AG04449 (cell line): Measurements from ENCODE around the gene LRRC25.
A peak's percentile ranks its signal among the peaks of the same experiment; 100 is the strongest.

Source experiments
- CTCF ChIA-PET: fragments of 350-600 bp; formaldehyde crosslinking; extraction: SDS; loops from one replicate; lab custom pipeline; 2021; ENCODE audit warnings: antibody characterized with exemption; lab: Yijun Ruan, JAX
- POLR2A ChIA-PET: fragments of 400-600, 350-600 bp; formaldehyde crosslinking; extraction: SDS; loops from one replicate; lab custom pipeline; 2020; ENCODE audit warnings: antibody characterized with exemption, inconsistent platforms; lab: Yijun Ruan, JAX
- DNase-seq: peaks from one replicate; pipeline ENCODE4 v3.0.0-alpha.2; 2010; ENCODE audit warnings: low read depth, low spot score
- H3K4me3 ChIP-seq: 2 replicates; pipeline ENCODE4 v1.5.1; 2011; ENCODE audit warnings: low read depth, mild to moderate bottlenecking, control low read depth, low read length
- TF ChIP-seq, protein P1 (sequence below): IDR thresholded peaks from one replicate; pipeline ENCODE4 v1.5.1; 2011; ENCODE audit warnings: mild to moderate bottlenecking, moderate library complexity, low read length, control low read depth, inconsistent platforms; ENCODE audit not compliant: insufficient read depth; ENCODE audit errors: missing control alignments

LRRC25 gene

DNA sequence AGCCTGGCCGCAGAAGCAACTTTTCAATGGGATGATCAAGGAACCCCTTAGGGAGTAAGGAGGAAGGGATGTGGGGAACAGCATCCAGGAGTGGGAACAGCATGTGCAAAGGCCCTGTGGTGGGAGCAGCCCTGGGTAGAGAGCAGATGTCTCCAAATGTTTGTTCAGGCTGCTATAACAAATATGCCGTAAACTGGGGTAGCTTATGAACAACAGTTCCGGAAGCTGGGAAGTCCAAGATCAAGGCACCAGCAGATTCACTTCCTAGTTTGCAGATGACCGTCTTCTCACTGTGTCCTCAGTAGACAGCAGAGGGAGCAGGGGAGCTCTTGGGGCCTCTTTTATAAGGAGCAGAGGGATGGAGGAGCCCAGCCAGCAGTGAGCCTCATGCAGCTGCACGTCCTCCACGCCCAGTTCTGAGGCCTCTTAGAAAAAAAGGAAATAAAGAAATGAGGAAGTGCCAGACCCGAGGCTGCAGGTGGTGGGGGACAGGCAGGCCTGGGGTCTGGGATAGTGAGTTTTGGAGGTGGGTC lies 4.2 kb upstream of the LRRC25 start:
- no peak overlapping the region for H3K4me3 ChIP-seq
- TF ChIP-seq, protein P1, sequence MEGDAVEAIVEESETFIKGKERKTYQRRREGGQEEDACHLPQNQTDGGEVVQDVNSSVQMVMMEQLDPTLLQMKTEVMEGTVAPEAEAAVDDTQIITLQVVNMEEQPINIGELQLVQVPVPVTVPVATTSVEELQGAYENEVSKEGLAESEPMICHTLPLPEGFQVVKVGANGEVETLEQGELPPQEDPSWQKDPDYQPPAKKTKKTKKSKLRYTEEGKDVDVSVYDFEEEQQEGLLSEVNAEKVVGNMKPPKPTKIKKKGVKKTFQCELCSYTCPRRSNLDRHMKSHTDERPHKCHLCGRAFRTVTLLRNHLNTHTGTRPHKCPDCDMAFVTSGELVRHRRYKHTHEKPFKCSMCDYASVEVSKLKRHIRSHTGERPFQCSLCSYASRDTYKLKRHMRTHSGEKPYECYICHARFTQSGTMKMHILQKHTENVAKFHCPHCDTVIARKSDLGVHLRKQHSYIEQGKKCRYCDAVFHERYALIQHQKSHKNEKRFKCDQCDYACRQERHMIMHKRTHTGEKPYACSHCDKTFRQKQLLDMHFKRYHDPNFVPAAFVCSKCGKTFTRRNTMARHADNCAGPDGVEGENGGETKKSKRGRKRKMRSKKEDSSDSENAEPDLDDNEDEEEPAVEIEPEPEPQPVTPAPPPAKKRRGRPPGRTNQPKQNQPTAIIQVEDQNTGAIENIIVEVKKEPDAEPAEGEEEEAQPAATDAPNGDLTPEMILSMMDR, result peak; percentile 54
- POLR2A ChIA-PET, result interaction anchor here (0.8 kb wide), 1 partner anchor 120 kb away, joined by 4 read pairs; the partner anchor contains the start of gene JUND

DNA sequence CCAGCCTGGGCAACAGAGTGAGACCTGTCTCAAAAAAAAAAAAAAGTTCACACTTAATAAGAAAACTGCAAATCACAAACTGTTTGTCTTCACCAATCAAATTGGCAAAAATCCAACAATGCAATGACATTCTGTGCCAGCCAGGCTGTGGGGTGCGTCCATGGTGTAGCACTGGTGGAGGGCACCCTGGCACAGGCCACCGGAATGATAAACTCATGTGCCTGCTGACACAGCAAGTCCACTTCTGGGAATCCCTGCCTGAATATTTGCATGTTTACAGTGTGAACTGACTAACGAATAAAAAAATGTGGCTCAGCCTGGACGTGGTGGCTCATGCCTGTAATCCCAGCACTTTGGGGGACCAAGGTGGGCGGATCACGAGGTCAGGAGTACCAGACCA lies 1.6 kb upstream of the LRRC25 start:
- POLR2A ChIA-PET, result no interaction called here
- no peak for DNase-seq
- H3K4me3 ChIP-seq, result no peak overlapping the region
- CTCF ChIA-PET, result interaction anchor here (0.8 to 5.7 kb wide), 4 partner anchors 9 to 414 kb away, joined by 3 to 71 read pairs (median 28); no protein-coding TSS in a partner anchor
- TF ChIP-seq, protein P1, result no peak

More for the DNA sequence above, 4.2 kb upstream of the LRRC25 start:
- no peak for DNase-seq
- CTCF ChIA-PET, result interaction anchor here (1.0 to 5.7 kb wide), 11 partner anchors 10 to 147 kb away, joined by 3 to 71 read pairs (median 4); partner anchors contain the start of genes GDF15 and SSBP4

DNA sequence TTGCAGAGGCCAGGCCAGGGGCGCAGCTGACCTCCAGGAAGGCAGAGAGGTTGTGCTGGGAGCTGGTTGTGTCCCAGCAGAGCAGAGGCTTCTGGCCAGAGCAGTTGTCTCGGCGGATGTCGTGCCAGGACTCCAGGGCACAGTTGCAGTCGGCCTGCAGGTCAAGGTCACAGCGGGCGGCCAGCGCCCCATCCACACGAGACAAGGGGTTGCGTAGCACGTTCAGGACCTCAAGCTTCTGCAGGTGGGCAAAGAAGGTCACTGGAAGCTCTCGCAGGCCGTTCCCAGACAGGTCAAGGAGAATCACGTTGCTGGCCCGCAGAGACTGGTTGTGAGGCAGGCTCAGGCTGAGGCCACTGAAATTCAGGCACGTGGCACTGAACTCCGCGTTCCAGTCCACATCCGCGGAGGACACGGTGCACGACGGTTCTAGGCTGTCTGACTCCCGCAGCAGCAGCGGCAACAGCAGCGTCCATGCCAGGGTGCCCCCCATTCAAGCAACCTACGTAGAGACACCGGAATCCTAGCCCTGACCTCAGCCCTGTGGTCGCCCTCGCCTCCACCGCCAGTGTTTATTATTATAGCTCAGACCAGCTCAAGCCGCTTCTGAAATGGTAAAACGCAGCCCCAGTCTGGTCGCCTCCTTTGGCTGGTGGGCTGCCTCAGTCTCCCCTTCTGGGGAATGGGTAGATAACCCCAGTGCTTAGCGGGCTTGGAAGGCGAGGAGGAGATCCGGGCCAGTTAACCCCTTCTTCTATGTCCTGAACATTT lies 766 bp downstream of the LRRC25 start:
- TF ChIP-seq, protein P1, result no peak
- no peak for DNase-seq
- no peak overlapping the region for H3K4me3 ChIP-seq
- CTCF ChIA-PET, result interaction anchor here (0.6 to 1.8 kb wide), 4 partner anchors 9 to 117 kb away, joined by 3 to 13 read pairs (median 5); no protein-coding TSS in a partner anchor
- POLR2A ChIA-PET, result no interaction called here

DNA sequence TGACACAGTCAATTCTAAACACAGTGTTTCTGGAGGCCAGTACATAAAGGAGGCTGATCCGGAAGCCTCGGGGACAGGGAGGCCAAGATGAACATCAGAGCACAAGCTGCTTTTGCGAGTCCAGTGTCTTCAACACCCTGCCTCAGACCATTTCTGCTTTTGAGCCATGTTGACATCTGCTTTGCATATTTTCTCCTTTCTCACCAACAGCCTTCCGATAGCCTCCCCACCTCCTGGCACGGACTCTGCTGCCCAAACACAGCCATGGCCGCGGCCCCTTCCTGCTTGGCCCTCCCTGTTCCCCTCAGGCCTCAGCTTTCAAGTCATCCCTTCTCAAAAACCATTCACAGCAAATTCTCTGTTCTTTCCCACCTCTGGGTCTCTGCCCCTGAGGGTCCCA lies 3.6 kb downstream of the LRRC25 start:
- H3K4me3 ChIP-seq, result no peak overlapping the region
- DNase-seq, result no peak
- TF ChIP-seq, protein P1, result no peak
- POLR2A ChIA-PET, result no interaction called here
- CTCF ChIA-PET, result interaction anchor here (2.3 kb wide), 1 partner anchor 13 kb away, joined by 10 read pairs; no protein-coding TSS in a partner anchor

DNA sequence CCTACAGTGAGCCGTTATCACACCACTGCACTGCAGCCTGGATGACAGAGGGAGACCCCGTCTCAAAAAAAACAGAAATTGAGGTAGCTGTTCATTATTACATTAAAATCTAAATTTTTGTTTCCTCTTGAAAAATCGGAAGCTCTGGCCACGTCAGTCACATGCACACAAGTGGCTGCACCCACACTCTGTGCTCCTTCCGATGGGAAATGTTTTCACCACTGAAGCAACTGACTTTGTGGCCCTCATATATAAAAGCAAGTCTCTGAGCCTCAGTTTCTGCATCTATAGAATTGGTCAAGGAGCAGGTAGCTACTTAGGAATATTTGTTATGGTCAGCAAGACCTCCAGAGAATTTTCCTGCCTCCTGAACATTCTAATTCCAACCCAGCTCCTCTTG lies 4.5 kb downstream of the LRRC25 start:
- ChIA-PET CTCF (interaction anchor here (1.0 to 8.3 kb wide), 4 partner anchors 7 to 38 kb away, joined by 3 to 170 read pairs (median 40); partner anchors contain the start of genes LRRC25 and SSBP4), POLR2A (no interaction called here)
- H3K4me3 ChIP-seq, result no peak overlapping the region
- TF ChIP-seq, protein P1, result no peak
- no peak for DNase-seq

DNA sequence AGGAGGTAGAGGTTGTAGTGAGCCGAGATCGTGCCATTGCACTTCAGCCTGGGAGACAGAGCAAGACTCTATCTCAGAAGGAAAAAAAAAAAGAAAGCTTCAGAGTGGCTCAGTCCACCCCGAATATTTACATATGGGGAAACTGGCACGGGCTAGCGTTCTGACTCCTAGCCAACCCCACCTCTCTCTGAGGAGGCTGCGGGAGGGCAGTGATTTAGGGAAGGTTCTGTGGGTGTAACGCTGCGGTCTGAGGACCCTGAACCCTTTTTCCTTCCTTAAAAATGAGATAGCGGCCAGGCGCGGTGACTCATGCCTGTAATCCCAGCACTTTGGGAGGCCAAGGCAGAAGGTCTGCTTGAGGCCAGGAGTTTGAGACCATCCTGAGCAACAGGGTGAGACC lies 5.0 kb downstream of the LRRC25 start:
- TF ChIP-seq, protein P1, result no peak
- POLR2A ChIA-PET, result no interaction called here
- no peak for DNase-seq
- no peak overlapping the region for H3K4me3 ChIP-seq
- CTCF ChIA-PET, result interaction anchor here (1.0 to 8.3 kb wide), 4 partner anchors 8 to 38 kb away, joined by 3 to 170 read pairs (median 40); partner anchors contain the start of genes LRRC25 and SSBP4
